Type B pancreatic cell (in vitro differentiated cells): ENCODE measurements around the gene STAT3. TPM values are rescaled to one million over a fixed set of nuclear protein-coding genes. Genes with fewer than 3 reads are reported as not detected.
A peak's percentile ranks its signal among the peaks of the same experiment; 100 is the strongest.

Experiments used
- DNase-seq: peaks from one replicate; pipeline ENCODE4 v3.0.0; 2021; ENCODE audit warnings: mixed read lengths; ENCODE audit not compliant: unreplicated experiment; ENCODE audit errors: extremely low spot score
- H3K27ac Mint-ChIP-seq: 2 replicates; pipeline ENCODE4 v1.8.0; 2021; ENCODE audit warnings: mild to moderate bottlenecking, mixed read lengths
- H3K27me3 Mint-ChIP-seq: 2 replicates; pipeline ENCODE4 v1.8.0; 2021; ENCODE audit warnings: mixed read lengths
- H3K36me3 Mint-ChIP-seq: 2 replicates; pipeline ENCODE4 v1.8.0; 2021; ENCODE audit warnings: mixed read lengths
- H3K4me1 Mint-ChIP-seq: one replicate; pipeline ENCODE4 v1.8.0; 2021; ENCODE audit warnings: mixed read lengths; ENCODE audit not compliant: unreplicated experiment
- H3K4me3 Mint-ChIP-seq: 2 replicates; pipeline ENCODE4 v1.8.0; 2021; ENCODE audit warnings: mild to moderate bottlenecking, mixed read lengths
- H3K9me3 Mint-ChIP-seq: 2 replicates; pipeline ENCODE4 v1.8.0; 2021; ENCODE audit warnings: mixed read lengths
- CTCF ChIP-seq: fragments of 200-600 bp; sonication (generic); conservative IDR thresholded peaks from 2 replicates; pipeline ENCODE4 v1.5.0; 2021; ENCODE audit warnings: antibody characterized with exemption, mild to moderate bottlenecking
- total RNA-seq: library from RNA; stranded (reverse); gene quantifications from 2 replicates; pipeline ENCODE4 v1.2.1, GENCODE V29; 2021; ENCODE audit warnings: low replicate concordance

STAT3 gene
- total RNA-seq, 1 donor from 2014 or later, result 64.9 TPM

DNA sequence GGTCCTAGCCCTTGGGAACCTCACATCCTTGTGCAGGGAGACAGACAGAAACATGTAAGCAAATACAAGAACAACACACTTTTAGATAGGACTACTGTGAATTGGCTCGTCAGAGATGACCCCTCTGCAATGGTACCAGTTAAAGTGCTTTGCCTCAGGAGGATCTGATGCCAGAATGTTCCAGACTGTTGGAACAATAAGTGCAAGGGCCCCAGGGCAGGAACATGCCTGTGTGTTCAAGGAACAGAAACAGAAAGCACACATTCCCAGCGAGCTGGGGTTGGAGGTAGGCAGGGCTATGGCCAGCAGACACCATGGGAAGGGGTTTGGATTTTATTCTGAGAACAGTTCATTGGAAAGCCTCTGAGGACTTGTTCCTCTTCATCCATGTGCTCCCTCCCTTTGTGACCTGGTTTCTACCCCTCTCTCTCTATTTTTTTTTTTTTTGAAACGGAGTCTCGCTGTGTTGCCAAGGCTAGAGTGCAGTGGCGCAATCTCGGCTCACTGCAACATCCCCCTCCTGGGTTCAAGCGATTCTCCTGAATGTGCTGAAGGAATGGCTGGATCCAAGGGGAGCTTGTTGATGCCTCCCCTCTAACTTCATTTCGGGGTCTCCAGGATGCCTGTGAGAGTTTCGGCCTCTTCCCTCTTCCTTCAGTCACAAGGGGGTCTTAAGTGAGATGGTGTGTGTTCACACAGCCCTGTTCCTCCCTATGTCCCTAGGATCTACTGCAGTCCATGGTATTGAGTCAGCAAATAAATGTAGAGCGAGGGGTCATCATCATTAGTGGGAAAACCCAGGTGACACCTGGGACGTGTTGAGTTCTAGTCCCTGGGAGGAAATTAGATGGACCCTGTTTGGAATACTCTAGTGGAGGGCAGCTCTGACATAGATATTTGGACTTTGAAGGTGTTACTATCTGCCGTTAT lies 93.5 kb downstream of the STAT3 start:
- Mint-ChIP-seq H3K4me3 (no peak overlapping the region), H3K27me3 (peaks cover 23% of the 10 kb centered on the region), H3K9me3 (no peaks in the 10 kb centered on the region), H3K4me1 (peaks cover 7% of the 10 kb centered on the region), H3K36me3 (no peaks in the 10 kb centered on the region), H3K27ac (no peak overlapping the region)
- TF ChIP-seq CTCF, result no peak
- no peak for DNase-seq

GRCh38 chr17:42291129-42291528 lies 97.1 kb downstream of the STAT3 start:
- H3K27ac Mint-ChIP-seq, result no peak overlapping the region
- peaks cover 19% of the 10 kb centered on the region for H3K4me1 Mint-ChIP-seq
- H3K9me3 Mint-ChIP-seq, result no peaks in the 10 kb centered on the region

GRCh38 chr17:42290577-42290976 lies 97.7 kb downstream of the STAT3 start:
- DNase-seq, result no peak
- H3K9me3 Mint-ChIP-seq, result no peaks in the 10 kb centered on the region
- no peak overlapping the region for H3K4me3 Mint-ChIP-seq
- peaks cover 19% of the 10 kb centered on the region for H3K4me1 Mint-ChIP-seq
- H3K27me3 Mint-ChIP-seq, result peaks cover 40% of the 10 kb centered on the region
- TF ChIP-seq CTCF, result no peak
- no peaks in the 10 kb centered on the region for H3K36me3 Mint-ChIP-seq
- no peak overlapping the region for H3K27ac Mint-ChIP-seq

More at GRCh38 chr17:42291129-42291528, 97.1 kb downstream of the STAT3 start:
- TF ChIP-seq CTCF, result no peak
- H3K4me3 Mint-ChIP-seq, result no peak overlapping the region
- H3K36me3 Mint-ChIP-seq, result no peaks in the 10 kb centered on the region
- H3K27me3 Mint-ChIP-seq, result peaks cover 40% of the 10 kb centered on the region
- no peak for DNase-seq

- Mint-ChIP-seq H3K4me3 (peak overlapping the region; percentile 65), H3K27me3 (peaks cover 35% of the 10 kb centered on the region), H3K36me3 (no peaks in the 10 kb centered on the region), H3K9me3 (no peaks in the 10 kb centered on the region), H3K27ac (no peak overlapping the region), H3K4me1 (peaks cover 19% of the 10 kb centered on the region)
- TF ChIP-seq CTCF, result no peak
- DNase-seq, result no peak
Observed at GRCh38 chr17:42289611-42290181, 98.5 kb downstream of the STAT3 start.

GRCh38 chr17:42288803-42289610 lies 99.2 kb downstream of the STAT3 start:
- Mint-ChIP-seq H3K4me1 (peaks cover 19% of the 10 kb centered on the region), H3K9me3 (no peaks in the 10 kb centered on the region), H3K27me3 (peaks cover 35% of the 10 kb centered on the region), H3K27ac (no peak overlapping the region), H3K36me3 (no peaks in the 10 kb centered on the region), H3K4me3 (peak overlapping the region; percentile 65)
- TF ChIP-seq CTCF, result no peak
- no peak for DNase-seq
